Body of pancreas (tissue), 4 donors: Measurements from ENCODE around the gene CCDC141.

Source experiments
- CTCF ChIP-seq, 7 experiments: fragments of 450-650 bp in 4 of 7; fragments of 200-600 bp in 3 of 7; sonication (generic) in 3 of 7; IDR thresholded peaks; one replicate each; pipeline ENCODE4 v1.5.1; 2016 to 2019; ENCODE audit warnings: antibody characterized with exemption in 7 of 7
- POLR2A ChIP-seq, 3 donors: fragments of 450-650 bp; IDR thresholded peaks; one replicate each; pipeline ENCODE4 v1.6.1; 2016; ENCODE audit warnings: antibody characterized with exemption in 3 of 3, mild to moderate bottlenecking in 2 of 3

DNA sequence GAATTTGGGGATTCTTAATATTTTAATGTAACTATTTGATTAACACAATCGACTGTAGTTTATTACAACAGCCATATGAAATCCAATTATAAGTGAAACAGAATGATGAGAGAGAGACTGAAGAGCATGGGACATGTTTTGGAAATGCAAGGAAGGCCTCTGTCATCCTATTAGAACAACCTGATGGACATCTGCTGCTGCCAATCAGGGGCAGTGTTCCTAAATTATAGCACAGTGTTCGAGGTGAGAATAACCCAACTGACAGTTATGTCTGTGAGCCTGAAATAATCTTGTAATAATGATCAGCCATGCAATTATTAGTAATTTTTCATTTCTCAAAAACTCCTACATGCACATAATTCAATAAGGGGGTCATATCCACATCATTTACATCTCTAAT is 73.6 kb downstream of the CCDC141 start:
- TF ChIP-seq CTCF (IDR thresholded peaks at IDR 0.05) (no peak), POLR2A (IDR thresholded peaks at IDR 0.05) (no peak)
